Fibroblast of upper back skin (primary cell): ENCODE measurements around the gene TTC28.
"Not testable (repeated sequence)": the region's sequence is repeated elsewhere in the genome, so short reads cannot be mapped to it uniquely, and the experiment has no call there.

Experiments used
- DNase-seq: peaks from one replicate; pipeline ENCODE4 v3.0.0-alpha.2; 2013

The TTC28 gene

DNA sequence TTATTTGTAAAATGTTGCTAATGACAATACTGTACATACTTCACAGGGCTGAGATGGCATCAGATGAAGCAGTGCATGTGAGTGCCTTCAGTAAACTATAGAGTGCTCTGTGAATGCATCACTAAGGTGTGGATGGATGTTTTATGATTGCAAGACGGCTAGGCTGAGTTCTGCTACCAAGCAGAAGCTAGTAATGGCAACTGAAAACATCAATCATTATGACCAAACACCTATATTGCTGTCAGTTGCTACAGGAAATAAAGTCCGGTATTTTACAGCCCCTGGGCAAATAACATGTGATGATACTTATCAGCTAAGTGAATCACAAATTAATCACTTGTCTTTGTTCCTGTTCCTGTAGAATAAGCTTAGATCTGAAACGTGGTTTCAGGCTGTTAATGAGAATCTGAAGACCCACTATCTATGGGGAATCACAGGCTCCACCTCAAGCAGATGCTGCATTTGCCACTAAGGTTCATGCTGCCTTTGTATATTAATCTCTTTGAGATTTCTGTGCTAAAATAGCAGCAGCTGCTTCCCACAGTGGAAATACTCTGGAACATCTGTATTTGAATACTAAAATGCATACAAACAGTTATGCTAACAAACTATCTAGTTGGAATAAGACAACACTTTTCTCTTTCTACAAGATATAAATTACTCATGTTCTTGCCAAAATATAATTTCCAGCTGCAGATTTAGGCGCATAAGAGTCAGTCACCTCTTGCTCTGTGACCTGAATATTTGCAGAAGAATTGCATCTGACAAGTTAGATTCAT lies 506.6 kb downstream of the TTC28 start:
- no peak for DNase-seq

DNA sequence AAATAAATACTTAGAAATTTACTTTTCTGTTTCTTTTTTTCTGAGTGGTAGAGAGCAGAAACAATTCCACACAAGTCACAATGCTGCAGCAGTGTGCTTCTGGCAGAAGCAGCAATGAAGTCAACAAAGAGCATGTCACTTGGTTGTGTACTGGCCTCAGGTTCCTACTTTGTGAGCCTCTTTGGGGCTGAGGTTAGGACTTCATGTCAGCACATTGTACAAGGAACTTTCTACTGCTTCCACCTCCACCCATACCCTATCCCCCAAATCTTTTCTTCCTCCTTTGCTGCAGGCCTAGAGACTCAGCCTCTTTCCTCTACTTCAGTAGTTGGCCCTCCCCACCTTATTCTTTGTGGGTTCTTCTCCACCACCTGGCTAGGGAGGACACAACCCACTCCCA lies 507.9 kb downstream of the TTC28 start:
- no peak for DNase-seq

DNA sequence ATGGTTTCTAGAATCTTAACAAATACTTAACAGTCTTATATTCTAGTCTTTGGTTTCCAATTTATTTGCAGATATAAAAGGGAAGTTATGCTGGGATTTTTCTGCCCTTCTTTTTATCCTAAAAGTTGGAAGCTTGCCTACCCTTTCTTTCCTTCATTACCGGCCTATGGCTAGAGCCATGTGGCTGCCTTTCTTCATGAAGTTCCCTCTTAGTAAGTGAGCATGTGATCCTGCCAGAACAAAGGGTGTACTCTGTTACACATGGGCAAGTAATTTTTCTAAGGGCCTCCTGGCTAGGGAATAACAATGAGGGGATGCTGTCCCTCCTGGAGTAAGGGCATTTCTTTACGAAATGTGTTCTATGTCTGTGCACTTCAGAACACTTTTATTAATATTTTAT lies 508.5 kb downstream of the TTC28 start:
- DNase-seq: peak; percentile 12

- not testable (repeated sequence) for DNase-seq
Observed at GRCh38 chr22:28169314-28169713, 510.3 kb downstream of the TTC28 start.

- no peak for DNase-seq
Observed at GRCh38 chr22:28155808-28156207, 523.8 kb downstream of the TTC28 start.

GRCh38 chr22:28154861-28155260 lies 524.8 kb downstream of the TTC28 start:
- DNase-seq: peak; percentile 24

DNA sequence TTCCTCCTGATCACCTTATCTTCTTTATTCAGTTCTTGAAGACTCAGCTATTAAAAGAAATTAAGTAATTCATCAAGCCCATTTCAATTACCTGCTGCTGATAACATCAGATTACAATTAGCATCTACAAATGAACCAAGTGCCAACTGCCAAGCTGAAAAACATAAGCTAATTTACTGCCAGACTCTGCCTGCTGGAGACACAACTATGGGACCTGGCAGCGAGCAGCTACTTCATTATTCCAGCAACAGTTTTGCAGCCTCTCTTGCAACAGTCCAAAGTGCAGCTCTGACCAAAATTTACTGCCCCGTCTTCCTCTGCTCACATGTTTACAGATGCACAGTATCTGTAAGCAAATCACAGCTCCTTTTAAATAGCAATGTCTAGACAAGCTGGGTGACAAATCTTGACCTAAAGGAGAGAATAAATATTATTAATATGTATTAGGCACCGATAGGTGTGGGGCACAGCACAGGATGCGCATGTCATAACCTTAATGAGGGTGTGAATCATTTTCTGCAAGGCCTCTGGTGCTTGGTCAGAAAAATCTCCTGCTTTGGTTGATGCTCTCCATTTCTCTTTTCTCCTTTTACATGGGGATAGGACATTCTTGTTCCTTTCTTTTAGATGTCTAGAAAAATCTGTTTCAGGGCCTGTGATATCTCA lies 528.4 kb downstream of the TTC28 start:
- no peak for DNase-seq

- DNase-seq: peak; percentile 16
Observed at GRCh38 chr22:28148816-28149465, 530.7 kb downstream of the TTC28 start.

DNA sequence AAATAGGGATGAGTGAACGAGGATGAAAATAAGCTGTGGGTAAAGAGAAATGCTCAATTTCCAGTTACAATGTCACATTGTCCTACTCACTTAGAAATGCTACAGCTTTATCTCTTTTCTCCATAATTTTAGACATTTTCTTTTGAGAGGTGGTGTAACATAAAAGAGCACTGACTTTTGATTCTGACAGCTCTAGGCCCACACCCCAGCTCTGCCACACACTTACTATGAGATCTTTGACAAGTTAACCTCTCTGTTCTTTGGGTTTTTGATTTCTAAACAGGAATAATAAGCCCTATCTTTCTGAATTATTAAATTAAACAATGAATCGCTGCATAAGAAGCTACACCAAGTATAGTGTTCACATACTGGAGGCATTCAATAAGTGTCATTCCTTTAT lies 532.2 kb downstream of the TTC28 start:
- DNase-seq: no peak

DNA sequence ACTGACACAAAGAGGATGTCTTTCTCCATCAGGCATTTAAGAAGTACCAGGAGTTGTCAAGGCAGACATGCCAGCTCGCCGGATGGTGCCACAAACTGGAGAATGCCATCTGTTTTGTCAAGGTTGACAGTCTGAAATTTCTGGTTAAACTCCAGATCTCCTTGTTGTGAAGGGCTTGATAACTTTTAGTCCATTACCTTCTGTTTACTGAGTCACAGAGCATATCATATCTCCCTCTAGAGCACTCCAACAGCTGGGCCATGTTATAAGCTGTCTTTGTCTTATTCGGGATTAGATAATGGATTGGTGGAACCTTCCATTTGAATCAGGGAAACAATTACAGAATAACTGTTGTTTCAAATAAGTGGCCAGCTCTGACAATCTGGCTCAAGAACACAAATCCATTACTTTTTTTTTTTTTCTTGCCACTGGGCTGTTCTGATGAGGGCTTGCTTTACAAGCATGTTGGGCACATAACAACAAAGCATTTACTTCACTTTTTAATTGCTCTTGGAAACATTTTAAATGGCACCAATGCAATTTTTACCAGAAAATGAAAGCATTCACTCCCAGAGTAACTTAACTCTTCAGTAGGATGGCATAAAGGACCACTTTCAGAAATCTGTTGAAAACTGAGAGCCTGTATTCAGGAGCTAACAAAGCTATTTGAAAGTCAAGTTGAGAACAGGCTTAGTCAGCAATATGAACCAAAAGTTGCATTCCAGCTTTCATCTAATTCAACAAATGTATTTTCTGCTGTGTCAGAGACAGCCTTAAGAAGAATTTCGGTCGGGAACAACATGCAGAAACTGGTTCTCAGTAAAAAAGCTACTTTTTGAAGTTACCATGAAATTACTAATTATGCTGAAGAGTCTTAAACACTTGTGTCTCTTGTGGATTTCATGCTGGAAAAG lies 533.0 kb downstream of the TTC28 start:
- DNase-seq: peak; percentile 45

- no peak for DNase-seq
Observed at GRCh38 chr22:28143961-28144745, 535.5 kb downstream of the TTC28 start.

GRCh38 chr22:28143241-28143865 lies 536.3 kb downstream of the TTC28 start:
- no peak for DNase-seq

DNA sequence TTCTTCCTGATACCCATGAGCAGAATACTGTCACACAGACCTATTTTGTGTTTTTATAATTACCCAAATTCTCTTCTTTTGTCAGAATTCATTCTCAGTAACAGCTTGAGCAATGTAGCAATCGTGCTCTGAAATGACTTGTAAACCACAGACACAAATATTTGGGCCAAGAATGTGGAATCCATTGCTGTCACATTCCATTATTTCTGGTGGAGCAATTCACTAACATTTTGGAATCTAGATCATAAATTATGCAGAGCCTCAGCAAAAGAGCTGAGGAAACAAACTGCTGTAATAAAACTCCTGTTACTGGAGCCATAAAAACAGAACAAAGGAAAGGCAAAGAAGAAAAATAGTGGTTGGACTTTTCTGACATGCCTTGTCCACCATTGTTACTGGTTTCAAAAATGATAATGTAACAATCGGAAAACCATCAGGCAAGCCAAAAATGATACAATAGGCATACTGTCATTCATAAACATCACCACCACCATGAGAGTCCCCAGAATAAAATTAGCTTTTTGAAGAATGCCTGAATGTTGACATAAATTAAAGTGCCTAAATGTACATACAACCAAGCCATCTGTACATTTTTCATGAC lies 537.2 kb downstream of the TTC28 start:
- peak; percentile 98 for DNase-seq

DNA sequence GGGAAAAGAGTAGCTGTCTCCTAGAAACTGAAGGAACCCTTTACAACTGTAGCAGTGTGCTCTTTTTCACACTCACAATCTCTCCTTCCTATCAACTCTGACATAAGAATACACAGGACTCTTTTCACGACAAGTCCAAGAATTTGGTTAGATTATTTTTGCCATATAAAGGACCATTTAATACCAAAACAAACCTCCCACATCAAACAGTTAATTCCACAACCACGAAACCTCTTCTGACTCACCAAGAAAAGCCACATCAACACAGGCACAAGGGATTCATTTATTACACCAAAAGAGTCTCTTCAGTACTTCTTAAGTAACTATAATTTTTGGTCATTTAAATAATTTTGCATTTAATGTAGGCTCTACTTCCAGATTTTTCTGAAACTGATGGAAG lies 538.0 kb downstream of the TTC28 start:
- DNase-seq: peak; percentile 89

DNA sequence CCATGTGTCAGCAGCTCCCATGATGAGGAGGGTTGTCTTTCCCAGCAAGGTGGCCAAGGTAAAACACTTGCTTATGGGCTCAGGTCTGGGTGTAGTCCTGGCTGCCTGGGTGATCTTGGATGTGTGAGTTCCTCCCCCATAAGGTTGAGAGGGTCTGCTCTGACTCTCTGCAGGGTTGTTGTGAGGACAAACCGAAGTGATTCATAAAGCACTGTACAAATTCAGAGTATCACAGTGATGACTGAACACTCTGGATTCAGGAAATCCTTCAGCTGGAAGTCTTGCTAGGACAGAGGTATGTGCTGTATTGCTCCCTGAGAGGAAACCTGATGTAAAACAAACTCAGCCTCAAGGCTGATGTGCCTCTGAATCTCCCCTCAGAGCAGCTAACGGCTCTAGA lies 539.7 kb downstream of the TTC28 start:
- peak; percentile 94 for DNase-seq

- DNase-seq: no peak
Observed at GRCh38 chr22:28139516-28139915, 540.1 kb downstream of the TTC28 start.

DNA sequence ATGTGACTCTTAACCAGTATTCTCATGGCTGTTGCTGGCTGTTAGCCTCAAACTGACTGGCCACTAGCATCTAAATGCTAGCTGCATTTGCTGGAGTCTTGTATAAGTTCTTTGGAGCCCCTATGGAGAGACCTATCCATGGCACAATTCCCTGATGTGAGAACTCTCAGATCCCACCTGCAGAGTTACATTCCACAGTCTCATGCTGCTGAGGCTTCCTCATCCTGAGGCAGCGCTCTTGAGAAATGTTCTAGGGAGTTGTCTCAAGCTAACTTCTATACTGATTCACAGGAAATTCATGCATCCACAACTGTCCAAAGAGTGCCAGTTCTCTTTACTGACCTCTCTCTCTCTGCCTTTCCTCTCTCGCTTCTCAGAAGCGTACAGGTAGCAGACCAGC lies 542.6 kb downstream of the TTC28 start:
- no peak for DNase-seq

DNA sequence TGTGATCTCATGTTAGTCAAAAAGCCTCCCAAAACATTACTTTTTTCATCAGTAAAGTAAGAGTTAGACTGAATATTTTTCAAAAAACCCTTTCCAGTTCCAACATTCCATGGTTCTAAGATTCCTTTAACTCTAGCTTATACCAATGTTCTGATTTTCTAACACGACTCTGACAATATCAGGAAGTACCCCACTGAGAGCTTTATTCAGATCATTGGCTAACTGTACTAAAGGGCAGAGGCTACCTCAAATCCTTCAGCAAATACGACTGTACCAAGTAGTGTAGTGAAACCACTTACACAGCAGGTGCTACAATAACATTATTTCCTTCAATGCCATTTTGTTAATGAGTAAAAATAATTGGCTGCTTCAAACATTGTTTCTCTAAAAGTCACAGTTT lies 547.2 kb downstream of the TTC28 start:
- DNase-seq: no peak

DNA sequence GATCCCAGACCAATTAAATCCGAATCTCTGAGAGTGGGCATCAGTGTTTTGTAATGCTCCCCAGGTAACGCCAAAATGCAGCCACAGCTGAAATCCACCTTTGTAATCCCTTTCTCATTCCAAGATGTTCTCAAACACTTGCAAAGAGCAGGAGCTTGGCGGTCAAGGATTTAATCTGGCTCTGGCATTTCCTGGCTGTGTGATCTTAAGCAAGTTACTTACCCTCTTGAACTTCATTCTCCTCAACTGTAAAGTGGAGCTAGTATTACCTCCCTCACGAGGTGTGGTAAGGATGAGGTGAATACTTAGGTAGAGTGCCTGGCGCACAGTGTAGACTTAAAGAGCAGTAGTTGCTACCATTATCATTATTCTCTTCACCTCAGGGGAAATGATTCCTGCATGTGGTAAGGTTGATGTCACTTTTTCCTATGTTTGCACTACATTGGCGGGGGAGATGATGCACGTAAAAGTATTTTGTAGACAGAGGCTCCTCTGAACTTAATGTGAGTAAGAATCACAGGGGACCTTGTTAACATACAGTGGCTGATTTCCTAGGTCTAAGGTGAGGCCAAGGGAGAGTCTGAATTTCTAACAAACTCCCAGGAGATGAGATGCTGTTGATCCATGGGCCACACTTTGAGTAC lies 550.2 kb downstream of the TTC28 start:
- no peak for DNase-seq

- no peak for DNase-seq
Observed at GRCh38 chr22:28128827-28129226, 550.8 kb downstream of the TTC28 start.

- DNase-seq: no peak
Observed at GRCh38 chr22:28125799-28126198, 553.8 kb downstream of the TTC28 start.
